Measurements from ENCODE around the gene PFN3.
A peak's percentile ranks its signal among the peaks of the same experiment; 100 is the strongest.

The PFN3 gene

GRCh38 chr5:177427919-177428573 lies 27.6 kb upstream of the PFN3 start:
- Histone ChIP-seq H3K9me3 (ENCODE audit: insufficient read depth, low read length, severe bottlenecking) (no peaks in the 10 kb centered on the region), H3K4me3 (ENCODE audit: low read depth in 1 of 2, low read length in 2 of 2) (peak overlapping the region; percentile 79 to 94; a peak in 3 of 4 replicates)

GRCh38 chr5:177427211-177427822 lies 26.9 kb upstream of the PFN3 start:
- peak overlapping the region; percentile 79 to 94 for H3K4me3 ChIP-seq (ENCODE audit: low read depth in 1 of 2, low read length in 2 of 2)
- no peaks in the 10 kb centered on the region for H3K9me3 ChIP-seq (ENCODE audit: insufficient read depth, low read length, severe bottlenecking)
- peak overlapping the region; percentile 92 for H3K9ac ChIP-seq (ENCODE audit: low read depth, low read length)
- TF ChIP-seq EZH2 (IDR thresholded peaks at IDR 0.05; ENCODE audit: borderline replicate concordance, low read depth, low read length, severe bottlenecking) (no peak), CTCF (IDR thresholded peaks at IDR 0.05; ENCODE audit: borderline replicate concordance, extremely low read depth, low read length, poor library complexity, severe bottlenecking) (no peak)
- DNase-seq (no peak), ATAC-seq (ENCODE audit: insufficient read depth, low read depth) (no peak)
- peak overlapping the region; percentile 58 for H2AFZ ChIP-seq (ENCODE audit: low read depth, low read length)
- peaks cover 53% of the 10 kb centered on the region for H4K20me1 ChIP-seq (ENCODE audit: insufficient read depth, low read length)
- H3K4me1 ChIP-seq (ENCODE audit: insufficient read depth, low read length), result peaks cover 64% of the 10 kb centered on the region
- H3K79me2 ChIP-seq (ENCODE audit: insufficient read depth, low read length), result peaks cover 45% of the 10 kb centered on the region
- H3K4me2 ChIP-seq (ENCODE audit: insufficient read depth, low read length), result peak overlapping the region; percentile 100
- H3K27ac ChIP-seq (ENCODE audit: low read length), result peak overlapping the region; percentile 87
- peaks cover 29% of the 10 kb centered on the region for H3K36me3 ChIP-seq (ENCODE audit: insufficient read depth, low read length)
- no peaks in the 10 kb centered on the region for H3K27me3 ChIP-seq (ENCODE audit: insufficient read depth, low read length, poor library complexity)

More at GRCh38 chr5:177427919-177428573, 27.6 kb upstream of the PFN3 start:
- Histone ChIP-seq H3K27me3 (ENCODE audit: insufficient read depth, low read length, poor library complexity) (no peaks in the 10 kb centered on the region), H3K4me1 (ENCODE audit: insufficient read depth, low read length) (peaks cover 70% of the 10 kb centered on the region), H3K79me2 (ENCODE audit: insufficient read depth, low read length) (peaks cover 45% of the 10 kb centered on the region), H4K20me1 (ENCODE audit: insufficient read depth, low read length) (peaks cover 60% of the 10 kb centered on the region), H3K9ac (ENCODE audit: low read depth, low read length) (peak overlapping the region; percentile 92), H3K36me3 (ENCODE audit: insufficient read depth, low read length) (peaks cover 36% of the 10 kb centered on the region), H3K4me2 (ENCODE audit: insufficient read depth, low read length) (peak overlapping the region; percentile 100), H3K27ac (ENCODE audit: low read length) (peak overlapping the region; percentile 87), H2AFZ (ENCODE audit: low read depth, low read length) (no peak overlapping the region)
- DNase-seq (no peak), ATAC-seq (ENCODE audit: insufficient read depth, low read depth) (no peak)
- no peak for TF ChIP-seq CTCF (IDR thresholded peaks at IDR 0.05; ENCODE audit: borderline replicate concordance, extremely low read depth, low read length, poor library complexity, severe bottlenecking)
- no peak for TF ChIP-seq EZH2 (IDR thresholded peaks at IDR 0.05; ENCODE audit: borderline replicate concordance, low read depth, low read length, severe bottlenecking)

GRCh38 chr5:177426566-177427210 lies 26.2 kb upstream of the PFN3 start, which contains the start of gene GRK6:
GRK6 (plus strand) TSS chr5:177426676; CDS start chr5:177426846, 170 bp downstream.
- Histone ChIP-seq H3K9ac (ENCODE audit: low read depth, low read length) (peak within 1 kb of the TSS; percentile 92), H3K4me2 (ENCODE audit: insufficient read depth, low read length) (peak within 1 kb of the TSS; percentile 100), H3K79me2 (ENCODE audit: insufficient read depth, low read length) (peaks cover 45% of the 10 kb centered on the region), H3K4me1 (ENCODE audit: insufficient read depth, low read length) (peaks cover 58% of the 10 kb centered on the region), H4K20me1 (ENCODE audit: insufficient read depth, low read length) (peaks cover 47% of the 10 kb centered on the region), H3K27me3 (ENCODE audit: insufficient read depth, low read length, poor library complexity) (no peaks in the 10 kb centered on the region), H3K9me3 (ENCODE audit: insufficient read depth, low read length, severe bottlenecking) (no peaks in the 10 kb centered on the region), H3K4me3 (ENCODE audit: low read depth in 1 of 2, low read length in 2 of 2) (peak within 1 kb of the TSS; percentile 79 to 94), H3K27ac (ENCODE audit: low read length) (peak within 1 kb of the TSS; percentile 87), H3K36me3 (ENCODE audit: insufficient read depth, low read length) (peaks cover 23% of the 10 kb centered on the region), H2AFZ (ENCODE audit: low read depth, low read length) (peak within 1 kb of the TSS; percentile 72)
- ATAC-seq (ENCODE audit: insufficient read depth, low read depth) (no peak; the same call in 2 of the 3 replicates), DNase-seq (peak; percentile 76)
- TF ChIP-seq CTCF (IDR thresholded peaks at IDR 0.05; ENCODE audit: borderline replicate concordance, extremely low read depth, low read length, poor library complexity, severe bottlenecking), result no peak
- no peak for TF ChIP-seq EZH2 (IDR thresholded peaks at IDR 0.05; ENCODE audit: borderline replicate concordance, low read depth, low read length, severe bottlenecking)
